K562 treated with DMSO at 1 percent for 4 hours (cell line): ENCODE data around the gene SLC12A5. TPM values are rescaled to one million over a fixed set of nuclear protein-coding genes. Genes with fewer than 3 reads are reported as not detected.

ENCODE experiments used
- total RNA-seq: library from RNA; unstranded; fragments of 300-600 nt; gene quantifications from 2 replicates; pipeline ENCODE4 v1.2.3, GENCODE V29; 2022; ENCODE audit not compliant: insufficient read depth

SLC12A5 gene
- total RNA-seq, result 11.8 and 15.5 TPM in 2 replicates

DNA sequence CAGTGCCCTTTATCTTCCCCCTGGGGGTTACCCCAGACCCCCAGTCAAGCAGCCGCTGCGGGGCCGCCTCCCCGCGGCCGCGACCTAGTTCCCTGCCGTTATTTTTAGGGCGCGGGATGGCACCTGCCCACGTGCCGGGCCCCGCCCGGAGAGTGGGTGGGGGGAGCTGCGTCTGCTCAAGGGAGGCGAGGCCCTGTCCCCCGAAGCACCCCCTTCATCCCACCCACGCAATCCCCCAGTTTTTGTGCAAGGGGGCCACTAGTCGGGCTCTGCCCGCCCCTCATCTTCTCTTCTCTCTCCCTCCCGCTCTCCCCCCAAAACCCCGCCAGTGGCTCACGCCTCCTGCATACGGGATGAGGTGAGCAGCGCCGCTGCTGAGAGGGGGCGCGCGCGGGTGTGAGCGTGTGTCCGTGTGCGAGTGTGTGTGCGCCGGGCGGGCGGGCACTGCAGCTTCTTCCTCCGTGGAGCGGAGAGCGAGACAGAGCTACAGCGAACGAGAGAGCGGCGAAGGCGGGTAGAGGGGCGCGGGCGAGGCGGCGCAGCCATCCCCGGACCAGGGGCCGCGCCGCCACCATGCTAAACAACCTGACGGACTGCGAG lies at the start of gene SLC12A5:
Gene SLC12A5, plus strand, starts transcription at position 444 of the 600 bp plus-strand sequence. Its CDS starts 130 bp downstream, at position 574.

DNA sequence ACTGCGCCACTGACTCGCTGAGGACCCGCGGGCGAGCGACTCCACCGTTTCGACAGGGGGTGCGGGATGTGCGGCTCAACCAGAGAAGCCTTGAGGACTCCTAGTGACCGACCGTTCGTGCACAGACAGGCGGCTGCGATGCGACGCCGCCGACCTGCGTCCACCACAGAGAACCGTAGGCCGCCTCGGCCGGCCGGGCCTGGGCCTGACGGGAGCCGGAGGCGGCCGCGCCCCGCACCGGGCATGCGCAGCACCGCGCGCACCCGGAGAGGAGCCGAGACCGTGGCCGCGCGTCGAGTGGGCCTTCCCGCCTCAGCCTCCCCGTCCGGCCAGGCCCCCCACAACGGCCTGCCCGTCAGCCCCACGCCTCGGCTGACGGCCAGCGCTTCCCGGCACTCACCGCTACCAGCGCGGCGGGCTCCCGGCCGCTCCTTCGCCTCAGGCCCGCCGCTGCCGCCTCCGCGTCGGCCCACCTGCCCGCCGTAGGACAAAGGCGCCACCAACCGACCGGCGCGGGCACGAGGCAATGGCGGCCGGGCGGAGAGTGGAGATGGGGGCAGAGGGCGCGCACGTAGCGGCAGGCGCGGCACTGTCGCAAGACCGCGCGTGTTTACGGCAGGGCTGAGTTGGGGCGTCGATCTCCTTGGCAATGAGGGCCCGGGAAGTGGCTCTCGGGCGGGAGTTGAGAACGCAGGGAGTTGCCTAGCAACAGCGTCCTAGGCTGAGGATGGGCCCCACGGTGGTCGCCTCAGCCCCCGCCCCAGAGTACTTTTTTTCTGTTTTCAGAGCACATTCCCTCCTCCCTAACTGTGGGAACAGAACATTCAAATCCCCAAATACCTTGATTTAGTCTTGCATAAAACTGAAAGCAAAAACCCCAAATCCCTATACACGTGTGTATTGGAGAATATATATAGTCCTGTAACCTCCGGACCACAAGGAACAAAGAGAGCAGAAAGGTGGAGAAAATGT lies 60.7 kb downstream of the SLC12A5 start, which contains the start of gene NCOA5:
Gene NCOA5, minus strand, starts transcription at position 546 of the 972 bp plus-strand sequence. CDS start 10,538 bp downstream, outside the sequence.

Other genes with a start within 250 kb of the SLC12A5 start
- not detected in 2 replicates for gene WFDC3, start 237.3 kb upstream of the SLC12A5 start, total RNA-seq
- 30.5 and 47.2 TPM in 2 replicates for gene DNTTIP1, start 237.3 kb upstream of the SLC12A5 start, total RNA-seq
- gene UBE2C, start 216.6 kb upstream of the SLC12A5 start, total RNA-seq, result 3.3 and 5.4 TPM in 2 replicates
- gene TNNC2, start 201.9 kb upstream of the SLC12A5 start, total RNA-seq, result not detected in 2 replicates
- 0.53 and 2.0 TPM in 2 replicates for gene SNX21, start 195.4 kb upstream of the SLC12A5 start, total RNA-seq
- gene ACOT8, start 171.8 kb upstream of the SLC12A5 start, total RNA-seq, result 50.2 and 57.2 TPM in 2 replicates
- gene ZSWIM3, start 171.6 kb upstream of the SLC12A5 start, total RNA-seq, result 9.4 and 9.8 TPM in 2 replicates
- gene ZSWIM1, start 148.0 kb upstream of the SLC12A5 start, total RNA-seq, result 14.2 and 15.1 TPM in 2 replicates
- gene SPATA25, start 141.6 kb upstream of the SLC12A5 start, total RNA-seq, result not detected in 2 replicates
- gene NEURL2, start 138.0 kb upstream of the SLC12A5 start, total RNA-seq, result 2.0 and 5.7 TPM in 2 replicates
- gene CTSA, start 137.9 kb upstream of the SLC12A5 start, total RNA-seq, result 69.3 and 82.0 TPM in 2 replicates
- gene PLTP, start 117.1 kb upstream of the SLC12A5 start, total RNA-seq, result 27.6 and 40.1 TPM in 2 replicates
- gene PCIF1, start 94.5 kb upstream of the SLC12A5 start, total RNA-seq, result 21.4 and 22.9 TPM in 2 replicates
- 10.8 and 14.9 TPM in 2 replicates for gene ZNF335, start 57.0 kb upstream of the SLC12A5 start, total RNA-seq
- gene MMP9, start 20.3 kb upstream of the SLC12A5 start, total RNA-seq, result 0.52 TPM in 1 of 2 replicates, not detected in the other
- gene NCOA5, start 60.7 kb downstream of the SLC12A5 start, total RNA-seq, result 22.7 and 32.1 TPM in 2 replicates
- gene CD40, start 89.1 kb downstream of the SLC12A5 start, total RNA-seq, result 1.0 and 4.6 TPM in 2 replicates